H9 (cell line): ENCODE results near the gene ZSWIM9. TPM values are rescaled to one million over a fixed set of nuclear protein-coding genes. Genes with fewer than 3 reads are reported as not detected.
"Not testable (repeated sequence)": the region's sequence is repeated elsewhere in the genome, so short reads cannot be mapped to it uniquely, and the experiment has no call there.

Experiments
- DNase-seq: peaks from one replicate; pipeline ENCODE4 v3.0.0-alpha.2; 2017
- H2AFZ ChIP-seq: one replicate; pipeline ENCODE4 v1.6.1; 2013; ENCODE audit warnings: mild to moderate bottlenecking, low read length, control low read depth, moderate library complexity
- H2AK5ac ChIP-seq: 2 replicates; pipeline ENCODE4 v1.6.1; 2013; ENCODE audit warnings: low read length, control low read depth, mixed read lengths; ENCODE audit not compliant: insufficient read length
- H2BK120ac ChIP-seq: one replicate; pipeline ENCODE4 v1.6.1; 2013; ENCODE audit warnings: low read depth, mild to moderate bottlenecking, low read length, control low read depth, inconsistent platforms; ENCODE audit not compliant: poor library complexity, severe bottlenecking
- H2BK12ac ChIP-seq: 2 replicates; pipeline ENCODE4 v1.6.1; 2013; ENCODE audit warnings: low read length, control low read depth, mixed read lengths, low read depth; ENCODE audit not compliant: insufficient read length
- H2BK15ac ChIP-seq: 2 replicates; pipeline ENCODE4 v1.6.1; 2013; ENCODE audit warnings: low read depth, low read length, control low read depth
- H2BK20ac ChIP-seq: one replicate; pipeline ENCODE4 v1.6.1; 2013; ENCODE audit warnings: low read depth, mild to moderate bottlenecking, low read length, control low read depth, inconsistent platforms; ENCODE audit not compliant: poor library complexity, severe bottlenecking
- H2BK5ac ChIP-seq: 2 replicates; pipeline ENCODE4 v1.6.1; 2013; ENCODE audit warnings: low read length, control low read depth, mixed read lengths; ENCODE audit not compliant: insufficient read length
- H3K14ac ChIP-seq: 2 replicates; pipeline ENCODE4 v1.6.1; 2013; ENCODE audit warnings: low read length, control low read depth; ENCODE audit not compliant: insufficient read depth
- H3K18ac ChIP-seq: 2 replicates; pipeline ENCODE4 v1.6.1; 2013; ENCODE audit warnings: low read depth, mild to moderate bottlenecking, mixed read lengths, low read length, control low read depth; ENCODE audit not compliant: insufficient read length
- H3K23ac ChIP-seq: 2 replicates; pipeline ENCODE4 v1.6.1; 2013; ENCODE audit warnings: low read length, control low read depth, mixed read lengths, low read depth; ENCODE audit not compliant: insufficient read length
- H3K23me2 ChIP-seq: 2 replicates; pipeline ENCODE4 v1.6.1; 2013; ENCODE audit warnings: low read depth, mild to moderate bottlenecking, mixed read lengths, low read length, control low read depth; ENCODE audit not compliant: insufficient read length, poor library complexity, severe bottlenecking
- H3K27ac ChIP-seq: 2 replicates; pipeline ENCODE4 v1.5.1; 2013; ENCODE audit warnings: low read length, control low read depth, mixed read lengths, low read depth; ENCODE audit not compliant: insufficient read length
- H3K27me3 ChIP-seq: 2 replicates; pipeline ENCODE4 v1.6.1; 2013; ENCODE audit warnings: low read length, control low read depth, inconsistent platforms; ENCODE audit not compliant: insufficient read depth
- H3K4ac ChIP-seq: 2 replicates; pipeline ENCODE4 v1.6.1; 2013; ENCODE audit warnings: low read depth, mild to moderate bottlenecking, control low read depth, inconsistent platforms, low read length, moderate library complexity
- H3K4me1 ChIP-seq: 2 replicates; pipeline ENCODE4 v1.6.1; 2013; ENCODE audit warnings: low read length, control low read depth, inconsistent platforms; ENCODE audit not compliant: insufficient read depth
- H3K4me2 ChIP-seq: 2 replicates; pipeline ENCODE4 v1.6.1; 2013; ENCODE audit warnings: low read length, control low read depth, mixed read lengths; ENCODE audit not compliant: insufficient read length, insufficient read depth
- H3K56ac ChIP-seq: 2 replicates; pipeline ENCODE4 v1.6.1; 2013; ENCODE audit warnings: low read depth, mild to moderate bottlenecking, mixed read lengths, low read length, control low read depth; ENCODE audit not compliant: insufficient read length
- H3K79me1 ChIP-seq: 2 replicates; pipeline ENCODE4 v1.6.1; 2013; ENCODE audit warnings: low read depth, mild to moderate bottlenecking, moderate library complexity, low read length, control low read depth, inconsistent platforms; ENCODE audit not compliant: insufficient read depth, poor library complexity, severe bottlenecking
- H3K79me2 ChIP-seq: 2 replicates; pipeline ENCODE4 v1.6.1; 2013; ENCODE audit warnings: low read length, control low read depth, inconsistent platforms; ENCODE audit not compliant: insufficient read depth
- H3K9ac ChIP-seq: 2 replicates; pipeline ENCODE4 v1.6.1; 2013; ENCODE audit warnings: low read length, control low read depth, mixed read lengths; ENCODE audit not compliant: insufficient read length; ENCODE audit errors: extremely low read depth
- H3K9me3 ChIP-seq: one replicate; pipeline ENCODE4 v1.6.1; 2013; ENCODE audit warnings: low read depth, low read length, inconsistent platforms; ENCODE audit not compliant: control insufficient read depth
- H3T11ph ChIP-seq: one replicate; pipeline ENCODE4 v1.6.1; 2013; ENCODE audit warnings: mild to moderate bottlenecking, low read length, control low read depth, inconsistent platforms
- H4K20me1 ChIP-seq: one replicate; pipeline ENCODE4 v1.6.1; 2013; ENCODE audit not compliant: control insufficient read depth, insufficient read length, insufficient read depth
- H4K5ac ChIP-seq: 2 replicates; pipeline ENCODE4 v1.6.1; 2013; ENCODE audit warnings: low read depth, mild to moderate bottlenecking, mixed read lengths, low read length, control low read depth; ENCODE audit not compliant: insufficient read length
- H4K8ac ChIP-seq: replicated peaks from 2 replicates; pipeline ENCODE4 v1.6.1; 2013; ENCODE audit warnings: low read length, control low read depth, mixed read lengths, low read depth; ENCODE audit not compliant: insufficient read length
- H4K91ac ChIP-seq: 2 replicates; pipeline ENCODE4 v1.6.1; 2013; ENCODE audit warnings: low read depth, mild to moderate bottlenecking, moderate library complexity, mixed read lengths, low read length, control low read depth; ENCODE audit not compliant: insufficient read length
- H3K27ac Mint-ChIP-seq, 3 experiments: 2 replicates in 2 of 3; 3 replicates in 1 of 3; pipeline ENCODE4 v1.8.0; 2020 to 2021; ENCODE audit warnings: mixed read lengths in 3 of 3, mild to moderate bottlenecking in 1 of 3, moderate library complexity in 1 of 3
- H3K27me3 Mint-ChIP-seq: 2 replicates; pipeline ENCODE4 v1.8.0; 2021; ENCODE audit warnings: low read depth, mild to moderate bottlenecking, moderate library complexity, mixed read lengths
- H3K36me3 Mint-ChIP-seq, 3 experiments: 2 replicates in 2 of 3; 3 replicates in 1 of 3; pipeline ENCODE4 v1.8.0; 2020 to 2021; ENCODE audit warnings: low read depth in 3 of 3, mixed read lengths in 3 of 3; ENCODE audit not compliant: insufficient read depth in 1 of 3
- H3K4me1 Mint-ChIP-seq, 2 experiments: 2 replicates each; pipeline ENCODE4 v1.8.0; 2020; ENCODE audit warnings: mixed read lengths in 2 of 2
- H3K4me3 Mint-ChIP-seq, 2 experiments: 2 replicates in 1 of 2; 3 replicates in 1 of 2; pipeline ENCODE4 v1.8.0; 2020 to 2021; ENCODE audit warnings: mild to moderate bottlenecking in 2 of 2, mixed read lengths in 2 of 2, moderate library complexity in 1 of 2
- H3K9me3 Mint-ChIP-seq, 2 experiments: 2 replicates in 1 of 2; 3 replicates in 1 of 2; pipeline ENCODE4 v1.8.0; 2020; ENCODE audit warnings: mild to moderate bottlenecking in 2 of 2, mixed read lengths in 2 of 2, moderate library complexity in 1 of 2
- CTCF ChIP-seq: fragments of 200-600 bp; sonication (generic); conservative IDR thresholded peaks from 3 replicates; pipeline ENCODE4 v1.8.0; 2021; ENCODE audit warnings: antibody characterized with exemption, mild to moderate bottlenecking
- WGBS: extraction: QIAGEN DNeasy Blood & Tissue Kit; methylation state at CpG from one replicate; pipeline ENCODE4 v1.1.7; 2013; ENCODE audit warnings: missing lambda C conversion rate, low lambda C conversion rate, mixed read lengths; ENCODE audit not compliant: insufficient read length; ENCODE audit errors: extremely low coverage; 5-methylcytosine and 5-hydroxymethylcytosine counted together
- total RNA-seq: library from RNA; stranded (reverse); gene quantifications from 2 replicates; pipeline ENCODE4 v1.2.1, GENCODE V29; 2021

The ZSWIM9 gene
- total RNA-seq, 1 experiment from 2014 or later = 8.9 TPM

DNA sequence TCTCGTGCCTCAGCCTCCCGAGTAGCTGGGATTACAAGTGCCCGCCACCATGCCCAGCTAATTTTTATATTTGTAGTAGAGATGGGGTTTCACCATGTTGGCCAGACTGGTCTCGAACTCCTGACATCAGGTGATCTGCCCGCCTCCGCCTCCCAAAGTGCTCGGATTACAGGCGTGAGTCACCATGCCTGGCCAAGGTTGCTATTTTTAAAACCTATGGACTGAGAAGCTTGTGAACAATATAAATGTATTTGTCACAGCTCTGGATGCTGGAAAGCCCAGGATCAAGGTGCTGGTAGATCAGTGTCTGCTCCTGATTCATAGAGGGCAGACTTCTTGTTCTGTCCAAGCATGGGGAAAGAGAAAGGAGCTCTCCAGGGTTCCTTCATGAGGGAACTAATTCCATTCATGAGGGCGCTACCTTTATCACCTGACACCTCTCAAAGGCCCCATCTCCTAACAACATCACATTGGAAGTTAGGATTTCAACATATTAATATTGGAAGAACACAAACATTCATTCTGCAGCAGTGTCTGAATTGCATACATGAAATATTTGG lies 69.2 kb downstream of the ZSWIM9 start:
- Histone ChIP-seq H3K23me2 (no peaks in the 10 kb centered on the region), H2BK20ac (no peak overlapping the region), H3K18ac (no peak overlapping the region), H2AFZ (no peak overlapping the region), H2BK15ac (no peak overlapping the region), H3K4ac (no peak overlapping the region), H3K4me2 (no peak overlapping the region), H2AK5ac (no peak overlapping the region), H2BK120ac (no peak overlapping the region), H2BK12ac (no peak overlapping the region), H3K79me2 (no peaks in the 10 kb centered on the region), H3T11ph (no peak overlapping the region), H4K8ac (no peak overlapping the region), H3K27me3 (no peaks in the 10 kb centered on the region), H3K9me3 (no peaks in the 10 kb centered on the region), H3K14ac (no peak overlapping the region), H3K79me1 (no peaks in the 10 kb centered on the region), H3K4me1 (no peaks in the 10 kb centered on the region), H3K56ac (no peak overlapping the region), H3K23ac (no peak overlapping the region), H4K20me1 (no peaks in the 10 kb centered on the region), H2BK5ac (no peak overlapping the region), H4K91ac (no peak overlapping the region), H3K27ac (no peak overlapping the region), H3K9ac (no peak overlapping the region), H4K5ac (no peak overlapping the region)
- WGBS = no CpG with 5 or more reads among the region's 9 CpGs
- no peak for DNase-seq
- Mint-ChIP-seq H3K9me3 (no peaks in the 10 kb centered on the region), H3K27ac (no peak overlapping the region), H3K27me3 (no peaks in the 10 kb centered on the region), H3K4me3 (no peak overlapping the region), H3K4me1 (peaks cover 0 to 3% of the 10 kb centered on the region in 2 experiments; a peak in 2 of 4 replicates), H3K36me3 (peaks cover 4 to 25% (median 19%) of the 10 kb centered on the region in 3 experiments; a peak in 5 of 7 replicates)
- no peak for TF ChIP-seq CTCF

DNA sequence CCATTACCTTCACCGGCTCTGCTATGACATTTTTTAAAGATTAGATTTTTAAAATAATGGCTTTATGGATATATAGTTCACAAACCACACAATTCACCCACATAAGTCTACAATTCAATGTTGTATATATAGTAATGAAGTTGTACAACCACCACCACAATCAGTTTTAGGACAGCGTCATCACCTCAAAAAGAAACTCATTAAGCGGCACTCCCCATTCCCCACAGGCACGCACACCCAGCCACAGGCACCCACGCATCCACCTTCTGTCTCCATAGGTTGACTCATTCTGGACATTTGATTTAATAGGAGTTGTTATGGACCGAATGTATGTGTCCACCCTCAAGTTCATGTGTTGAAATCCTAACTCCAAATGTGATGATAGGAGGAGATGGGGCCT lies 71.3 kb downstream of the ZSWIM9 start:
- not testable (repeated sequence) for DNase-seq, H4K91ac ChIP-seq, H2BK15ac ChIP-seq, H3K18ac ChIP-seq, H4K20me1 ChIP-seq, H2BK5ac ChIP-seq, H3K27me3 Mint-ChIP-seq, H3K56ac ChIP-seq, H3K4me1 Mint-ChIP-seq, H3K14ac ChIP-seq, H3K79me1 ChIP-seq, H4K8ac ChIP-seq, H3K23ac ChIP-seq, H2AK5ac ChIP-seq, H3K27me3 ChIP-seq, H3K4me1 ChIP-seq, H2AFZ ChIP-seq, H3K4ac ChIP-seq, H2BK120ac ChIP-seq, H3K79me2 ChIP-seq, H3K9ac ChIP-seq, H2BK12ac ChIP-seq, H3K27ac Mint-ChIP-seq, H3K4me3 Mint-ChIP-seq, H3K9me3 ChIP-seq, H3K4me2 ChIP-seq, H2BK20ac ChIP-seq, H4K5ac ChIP-seq, H3K27ac ChIP-seq, H3K9me3 Mint-ChIP-seq, H3T11ph ChIP-seq, H3K23me2 ChIP-seq
- H3K36me3 Mint-ChIP-seq = peaks cover 5 to 28% (median 22%) of the 10 kb centered on the region in 3 experiments; a peak in 5 of 7 replicates
- WGBS = no CpG with 5 or more reads among the region's 6 CpGs
